K562 treated with DMSO at 1 percent for 12 hours (cell line): ENCODE results near the gene ZNF264. TPM values are rescaled to one million over a fixed set of nuclear protein-coding genes. Genes with fewer than 3 reads are reported as not detected.

Experiments used
- total RNA-seq: library from RNA; unstranded; fragments of 300-600 nt; gene quantifications from 2 replicates; pipeline ENCODE4 v1.2.3, GENCODE V29; 2022; ENCODE audit not compliant: insufficient read depth

The ZNF264 gene
- 0.27 and 2.0 TPM in 2 replicates for total RNA-seq

GRCh38 chr19:57191141-57192076, at the start of gene ZNF264:
TSS of gene ZNF264 (plus strand) at chr19:57191500. CDS start at chr19:57191914, 414 bp downstream.

GRCh38 chr19:57167385-57167784, 23.9 kb upstream of the ZNF264 start, which contains the start of gene DUXA:
TSS of gene DUXA (minus strand) at chr19:57167485. CDS start at chr19:57167443, 42 bp downstream.

GRCh38 chr19:57240311-57241090, 49.2 kb downstream of the ZNF264 start, which contains the start of gene ZNF805:
TSS of gene ZNF805 (plus strand) at chr19:57240632. CDS start at chr19:57240892, 260 bp downstream.

Other genes with a start within 250 kb of the ZNF264 start
- not detected in 2 replicates for gene USP29, start 71.5 kb upstream of the ZNF264 start, total RNA-seq
- not detected in 2 replicates for gene ZIM3, start 46.3 kb upstream of the ZNF264 start, total RNA-seq
- 0.85 TPM in 1 of 2 replicates, not detected in the other for gene DUXA, start 24.0 kb upstream of the ZNF264 start, total RNA-seq
- gene AURKC, start 39.5 kb downstream of the ZNF264 start, total RNA-seq: 9.3 and 10.7 TPM in 2 replicates
- 0.45 and 2.5 TPM in 2 replicates for gene ZNF805, start 49.1 kb downstream of the ZNF264 start, total RNA-seq
- gene ZNF460, start 89.0 kb downstream of the ZNF264 start, total RNA-seq: 2.0 TPM in 1 of 2 replicates, not detected in the other
- gene ZNF543, start 129.0 kb downstream of the ZNF264 start, total RNA-seq: 0.63 and 2.8 TPM in 2 replicates
- gene ZNF304, start 159.8 kb downstream of the ZNF264 start, total RNA-seq: 0.90 and 3.1 TPM in 2 replicates
- gene TRAPPC2B, start 172.1 kb downstream of the ZNF264 start, total RNA-seq: 6.2 and 8.9 TPM in 2 replicates
- gene ZNF547, start 172.1 kb downstream of the ZNF264 start, total RNA-seq: 1.3 and 3.0 TPM in 2 replicates
- 0.81 and 5.3 TPM in 2 replicates for gene ZNF548, start 198.4 kb downstream of the ZNF264 start, total RNA-seq
- 4.8 and 9.6 TPM in 2 replicates for gene ZNF17, start 219.7 kb downstream of the ZNF264 start, total RNA-seq
- gene ZNF749, start 243.8 kb downstream of the ZNF264 start, total RNA-seq: 9.4 and 15.0 TPM in 2 replicates